HCT116 (cell line): ENCODE results near the gene RCN2.

ENCODE experiments used
- CTCF ChIP-seq, 3 experiments: fragments of 200-600 bp in 1 of 3; sonication (generic) in 1 of 3; IDR thresholded peaks in 2 of 3; conservative IDR thresholded peaks in 1 of 3; 2 replicates each; pipeline ENCODE4 v1.5.1; 2012 to 2017; ENCODE audit warnings: low read depth in 2 of 3, low read length in 2 of 3, antibody characterized with exemption in 1 of 3, borderline replicate concordance in 1 of 3, control low read depth in 1 of 3, mild to moderate bottlenecking in 1 of 3, mixed read lengths in 1 of 3, mixed run types in 1 of 3, moderate library complexity in 1 of 3; ENCODE audit not compliant: insufficient read depth in 1 of 3
- ELF1 ChIP-seq: IDR thresholded peaks from 2 replicates; pipeline ENCODE4 v1.6.1; 2012; ENCODE audit warnings: low read depth, borderline replicate concordance
- EZH2phosphoT487 ChIP-seq: fragments of 200-600 bp; IDR thresholded peaks from 2 replicates; pipeline ENCODE4 v1.6.1; 2018; ENCODE audit warnings: antibody characterized with exemption, borderline replicate concordance
- POLR2A ChIP-seq: IDR thresholded peaks from 2 replicates; pipeline ENCODE4 v1.7.0; 2011; ENCODE audit warnings: borderline replicate concordance; ENCODE audit not compliant: insufficient read depth, insufficient read length; ENCODE audit errors: extremely low read depth
- POLR2AphosphoS5 ChIP-seq: IDR thresholded peaks from 2 replicates; pipeline ENCODE4 v1.6.1; 2011; ENCODE audit warnings: mild to moderate bottlenecking, low read depth, low read length, moderate library complexity
- RAD21 ChIP-seq: IDR thresholded peaks from 2 replicates; pipeline ENCODE4 v1.6.1; 2012; ENCODE audit warnings: low read depth, mild to moderate bottlenecking
- SIN3A ChIP-seq: IDR thresholded peaks from 2 replicates; pipeline ENCODE4 v1.6.1; 2012; ENCODE audit warnings: low read depth
- SRF ChIP-seq: IDR thresholded peaks from 2 replicates; pipeline ENCODE4 v1.6.1; 2012; ENCODE audit warnings: low read depth
- YY1 ChIP-seq: IDR thresholded peaks from 2 replicates; pipeline ENCODE4 v1.6.1; 2011; ENCODE audit warnings: low read length, low read depth, moderate library complexity, mild to moderate bottlenecking; ENCODE audit not compliant: insufficient replicate concordance; ENCODE audit errors: extremely low read depth
- TF ChIP-seq, protein P1 (sequence below): IDR thresholded peaks from 2 replicates; pipeline ENCODE4 v1.6.1; 2012; ENCODE audit warnings: low read depth

GRCh38 chr15:76976572-76977270 lies 45.2 kb downstream of the RCN2 start:
- TF ChIP-seq RAD21 (no peak), CTCF (IDR thresholded peaks at IDR 0.05 in 2 of 3, conservative IDR thresholded peaks at IDR 0.05 in 1 of 3; ENCODE audit: borderline replicate concordance in 1 of 3, insufficient read depth in 1 of 3, low read depth in 2 of 3, low read length in 2 of 3) (no peak), POLR2A (no peak), SRF (no peak), SIN3A (no peak), ELF1 (no peak), POLR2AphosphoS5 (no peak), EZH2phosphoT487 (no peak), YY1 (no peak)
- TF ChIP-seq, protein P1, sequence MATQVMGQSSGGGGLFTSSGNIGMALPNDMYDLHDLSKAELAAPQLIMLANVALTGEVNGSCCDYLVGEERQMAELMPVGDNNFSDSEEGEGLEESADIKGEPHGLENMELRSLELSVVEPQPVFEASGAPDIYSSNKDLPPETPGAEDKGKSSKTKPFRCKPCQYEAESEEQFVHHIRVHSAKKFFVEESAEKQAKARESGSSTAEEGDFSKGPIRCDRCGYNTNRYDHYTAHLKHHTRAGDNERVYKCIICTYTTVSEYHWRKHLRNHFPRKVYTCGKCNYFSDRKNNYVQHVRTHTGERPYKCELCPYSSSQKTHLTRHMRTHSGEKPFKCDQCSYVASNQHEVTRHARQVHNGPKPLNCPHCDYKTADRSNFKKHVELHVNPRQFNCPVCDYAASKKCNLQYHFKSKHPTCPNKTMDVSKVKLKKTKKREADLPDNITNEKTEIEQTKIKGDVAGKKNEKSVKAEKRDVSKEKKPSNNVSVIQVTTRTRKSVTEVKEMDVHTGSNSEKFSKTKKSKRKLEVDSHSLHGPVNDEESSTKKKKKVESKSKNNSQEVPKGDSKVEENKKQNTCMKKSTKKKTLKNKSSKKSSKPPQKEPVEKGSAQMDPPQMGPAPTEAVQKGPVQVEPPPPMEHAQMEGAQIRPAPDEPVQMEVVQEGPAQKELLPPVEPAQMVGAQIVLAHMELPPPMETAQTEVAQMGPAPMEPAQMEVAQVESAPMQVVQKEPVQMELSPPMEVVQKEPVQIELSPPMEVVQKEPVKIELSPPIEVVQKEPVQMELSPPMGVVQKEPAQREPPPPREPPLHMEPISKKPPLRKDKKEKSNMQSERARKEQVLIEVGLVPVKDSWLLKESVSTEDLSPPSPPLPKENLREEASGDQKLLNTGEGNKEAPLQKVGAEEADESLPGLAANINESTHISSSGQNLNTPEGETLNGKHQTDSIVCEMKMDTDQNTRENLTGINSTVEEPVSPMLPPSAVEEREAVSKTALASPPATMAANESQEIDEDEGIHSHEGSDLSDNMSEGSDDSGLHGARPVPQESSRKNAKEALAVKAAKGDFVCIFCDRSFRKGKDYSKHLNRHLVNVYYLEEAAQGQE, result no peak
